ENCODE measurements around the gene ZNF423. TPM values are rescaled to one million over a fixed set of nuclear protein-coding genes. Genes with fewer than 3 reads are reported as not detected.

ZNF423 gene
- total and polyA plus RNA-seq, 12 donors, result 1.7 to 10.6 (median 5.5) TPM

DNA sequence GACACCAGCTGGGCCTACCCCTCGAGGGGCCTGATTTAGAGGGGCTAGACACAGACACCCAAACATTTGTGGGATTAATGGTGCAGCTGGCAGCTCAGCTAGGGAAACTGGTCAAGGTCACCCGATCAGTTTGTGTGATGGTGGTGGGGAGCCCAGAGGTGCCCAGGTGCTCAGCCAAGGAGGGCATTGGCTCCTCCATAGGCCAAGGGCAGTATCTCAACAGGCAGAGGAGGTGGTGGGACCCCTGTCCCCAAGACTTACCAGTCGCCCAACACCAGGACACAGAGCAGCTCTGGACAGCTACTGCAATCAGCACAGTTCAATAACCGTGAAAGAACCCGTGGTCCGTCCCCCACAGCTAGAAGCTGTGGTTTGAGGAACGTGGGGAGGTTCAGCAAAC, 361.4 kb downstream of the ZNF423 start:
- no peaks in the 10 kb centered on the region for H3K27me3 ChIP-seq
- no peak overlapping the region for H3K4me3 ChIP-seq
- no peaks in the 10 kb centered on the region for H3K9me3 ChIP-seq (replicated peaks in 1 of 3)
- peaks cover 0 to 6% of the 10 kb centered on the region in 2 donors for H3K4me1 ChIP-seq (replicated peaks in 1 of 2)
- no peak for DNase-seq
- H3K36me3 ChIP-seq (replicated peaks in 1 of 2), result no peaks in the 10 kb centered on the region
- H3K27ac ChIP-seq, result no peak overlapping the region
- TF ChIP-seq POLR2A (IDR thresholded peaks at IDR 0.05), result no peak
- TF ChIP-seq, protein P1, sequence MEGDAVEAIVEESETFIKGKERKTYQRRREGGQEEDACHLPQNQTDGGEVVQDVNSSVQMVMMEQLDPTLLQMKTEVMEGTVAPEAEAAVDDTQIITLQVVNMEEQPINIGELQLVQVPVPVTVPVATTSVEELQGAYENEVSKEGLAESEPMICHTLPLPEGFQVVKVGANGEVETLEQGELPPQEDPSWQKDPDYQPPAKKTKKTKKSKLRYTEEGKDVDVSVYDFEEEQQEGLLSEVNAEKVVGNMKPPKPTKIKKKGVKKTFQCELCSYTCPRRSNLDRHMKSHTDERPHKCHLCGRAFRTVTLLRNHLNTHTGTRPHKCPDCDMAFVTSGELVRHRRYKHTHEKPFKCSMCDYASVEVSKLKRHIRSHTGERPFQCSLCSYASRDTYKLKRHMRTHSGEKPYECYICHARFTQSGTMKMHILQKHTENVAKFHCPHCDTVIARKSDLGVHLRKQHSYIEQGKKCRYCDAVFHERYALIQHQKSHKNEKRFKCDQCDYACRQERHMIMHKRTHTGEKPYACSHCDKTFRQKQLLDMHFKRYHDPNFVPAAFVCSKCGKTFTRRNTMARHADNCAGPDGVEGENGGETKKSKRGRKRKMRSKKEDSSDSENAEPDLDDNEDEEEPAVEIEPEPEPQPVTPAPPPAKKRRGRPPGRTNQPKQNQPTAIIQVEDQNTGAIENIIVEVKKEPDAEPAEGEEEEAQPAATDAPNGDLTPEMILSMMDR (IDR thresholded peaks at IDR 0.05), result no peak
- 72 to 89% (median 85%) methylated on average over 3 to 7 of the region's 7 CpGs for WGBS, 4 donors
- intact Hi-C loops (cut with DNase I), result loop anchor here (5.0 to 10.0 kb wide), 5 partner anchors 100 to 430 kb away; partner anchors contain the start of gene ZNF423 (in 1 of the 2)

DNA sequence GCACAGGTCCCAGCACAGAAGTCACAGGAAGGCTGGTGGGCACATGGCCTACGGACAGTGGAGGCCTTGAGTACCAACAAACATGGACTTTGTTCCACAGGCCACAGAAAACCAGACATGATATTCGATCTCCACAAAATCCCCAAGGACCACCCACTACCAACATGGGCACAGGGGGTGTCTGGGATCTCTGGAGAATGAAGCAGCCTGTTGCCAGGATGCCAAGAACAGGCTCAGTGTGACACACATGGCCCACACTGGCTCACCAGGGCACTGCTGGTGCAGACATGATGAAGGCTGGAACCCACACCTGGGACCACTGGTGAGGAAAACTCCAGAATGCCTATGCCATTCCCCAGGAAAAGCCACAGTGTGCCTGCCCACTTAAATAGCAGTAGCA, 362.1 kb downstream of the ZNF423 start:
- no peak for DNase-seq
- Histone ChIP-seq H3K27ac (no peak overlapping the region), H3K4me3 (no peak overlapping the region), H3K27me3 (no peaks in the 10 kb centered on the region), H3K36me3 (replicated peaks in 1 of 2) (no peaks in the 10 kb centered on the region), H3K4me1 (replicated peaks in 1 of 2) (peaks cover 0 to 6% of the 10 kb centered on the region in 2 donors), H3K9me3 (replicated peaks in 1 of 3) (no peaks in the 10 kb centered on the region)
- intact Hi-C loops (cut with DNase I), result loop anchor here (5.0 to 10.0 kb wide), 5 partner anchors 101 to 431 kb away; partner anchors contain the start of gene ZNF423 (in 1 of the 2)
- TF ChIP-seq, protein P1 (IDR thresholded peaks at IDR 0.05), result no peak
- WGBS, 4 donors, result 70 to 89% (median 85%) methylated on average over 2 of the region's 2 CpGs

DNA sequence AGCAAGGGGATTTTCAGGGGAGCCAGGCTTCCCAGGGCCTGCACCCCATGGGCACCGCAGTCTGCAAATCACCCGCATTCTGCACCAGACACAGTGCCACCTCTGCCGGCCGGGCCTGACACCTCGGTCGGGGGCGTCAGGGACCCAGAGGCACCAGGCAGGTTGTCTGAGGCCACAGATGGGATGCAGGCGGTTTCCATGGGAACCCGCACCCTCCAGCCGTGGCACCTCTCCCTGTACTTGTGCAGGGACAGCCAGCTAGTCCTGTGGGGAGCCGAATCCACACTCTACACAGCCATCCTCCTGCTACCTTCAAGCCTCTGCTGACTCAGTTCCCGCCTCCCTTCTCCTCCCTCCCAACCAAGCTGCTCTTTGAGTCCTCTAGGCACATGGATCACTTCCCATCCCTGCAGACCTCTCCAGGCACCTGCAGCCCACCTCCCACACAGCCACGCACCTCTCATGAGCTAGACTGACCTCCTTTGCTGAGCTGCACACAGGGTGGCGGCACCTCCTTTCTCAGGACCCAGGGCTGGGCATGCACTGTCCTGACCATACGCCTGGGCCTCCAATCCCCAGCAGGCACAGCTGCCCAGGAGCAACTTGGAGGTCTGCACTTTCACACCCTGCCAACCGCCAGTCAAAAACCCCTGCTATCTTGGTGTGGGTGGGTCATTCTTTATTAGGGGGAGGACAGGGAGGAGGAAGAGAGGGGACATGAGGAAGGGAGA, 362.9 kb downstream of the ZNF423 start:
- TF ChIP-seq POLR2A (IDR thresholded peaks at IDR 0.05), result no peak
- TF ChIP-seq, protein P1 (IDR thresholded peaks at IDR 0.05), result no peak
- no peaks in the 10 kb centered on the region for H3K27me3 ChIP-seq
- intact Hi-C loops (cut with DNase I), result loop anchor here (5.0 to 10.0 kb wide), 5 partner anchors 102 to 432 kb away; partner anchors contain the start of gene ZNF423 (in 1 of the 2)
- DNase-seq, result peak in 1 of 7 donors; percentile 12
- H3K4me3 ChIP-seq, result no peak overlapping the region
- WGBS, 4 donors, result 91 to 98% (median 94%) methylated on average over 5 to 16 of the region's 16 CpGs
- no peaks in the 10 kb centered on the region for H3K36me3 ChIP-seq (replicated peaks in 1 of 2)
- no peaks in the 10 kb centered on the region for H3K9me3 ChIP-seq (replicated peaks in 1 of 3)
- H3K27ac ChIP-seq, result no peak overlapping the region
- H3K4me1 ChIP-seq (replicated peaks in 1 of 2), result peaks cover 0 to 6% of the 10 kb centered on the region in 2 donors

GRCh38 chr16:49491771-49492761, 363.8 kb downstream of the ZNF423 start:
- TF ChIP-seq, protein P1 (IDR thresholded peaks at IDR 0.05), result peak; percentile 66 to 92 (median 86)
- no peak for TF ChIP-seq POLR2A (IDR thresholded peaks at IDR 0.05)
- DNase-seq, result peak; percentile 48 to 79 (median 66)
- Histone ChIP-seq H3K27ac (peak overlapping the region in 2 of 5 donors; percentile 21 to 38), H3K9me3 (replicated peaks in 1 of 3) (no peaks in the 10 kb centered on the region), H3K36me3 (replicated peaks in 1 of 2) (no peaks in the 10 kb centered on the region), H3K27me3 (no peaks in the 10 kb centered on the region), H3K4me3 (peak overlapping the region in 2 of 4 donors; percentile 13 to 50), H3K4me1 (replicated peaks in 1 of 2) (peaks cover 0 to 6% of the 10 kb centered on the region in 2 donors)
- WGBS, 4 donors, result 21 to 70% (median 25%) methylated on average over 11 to 62 of the region's 62 CpGs
- intact Hi-C loops (cut with DNase I), result loop anchor here (5.0 to 10.0 kb wide), 5 partner anchors 103 to 433 kb away; partner anchors contain the start of gene ZNF423 (in 1 of the 2)
